RWPE1 (cell line): ENCODE data around the gene NUPR1.
"Not testable (repeated sequence)": the region's sequence is repeated elsewhere in the genome, so short reads cannot be mapped to it uniquely, and the experiment has no call there.

Experiments used
- CTCF ChIA-PET: fragments of 350-600 bp; sonication (Branson Sonifier 250); formaldehyde crosslinking; extraction: SDS; loops from one replicate; lab custom pipeline; 2021; lab: Yijun Ruan, JAX
- POLR2A ChIA-PET: fragments of 400-600 bp; formaldehyde crosslinking; extraction: SDS; loops from one replicate; lab custom pipeline; 2020; ENCODE audit warnings: antibody characterized with exemption; ENCODE audit not compliant: low non-redundant PET; lab: Yijun Ruan, JAX
- DNase-seq: peaks from one replicate; pipeline ENCODE4 v3.0.0; 2012; ENCODE audit warnings: low spot score
- H3K27ac ChIP-seq: fragments of 450-650 bp; 2 replicates; pipeline ENCODE4 v1.5.1; 2017
- TF ChIP-seq, protein P1 (sequence below): fragments of 450-650 bp; conservative IDR thresholded peaks from 2 replicates; pipeline ENCODE4 v1.5.1; 2017; ENCODE audit warnings: low read depth, mild to moderate bottlenecking

Gene NUPR1

DNA sequence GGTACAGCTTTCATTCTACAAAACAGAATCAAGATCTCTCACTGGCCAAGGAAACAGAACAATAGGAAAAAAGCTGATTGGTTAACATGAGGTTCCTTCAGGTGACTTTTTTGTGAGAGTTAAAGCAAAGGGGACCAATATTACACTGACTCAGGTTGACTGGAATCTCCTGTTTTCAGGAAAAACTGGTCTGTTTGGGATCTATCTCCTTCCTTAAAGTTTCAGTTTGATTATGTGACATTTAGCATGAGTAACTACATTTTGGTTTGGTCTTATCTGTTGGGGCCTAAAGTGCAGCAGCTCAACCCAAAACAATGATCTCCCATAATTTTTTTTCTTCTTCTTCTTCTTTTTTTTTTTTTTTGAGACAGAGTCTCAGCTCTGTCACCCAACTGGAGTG is 9.7 kb downstream of the NUPR1 start:
- ChIA-PET CTCF (no interaction called here), POLR2A (no interaction called here)
- TF ChIP-seq, protein P1, sequence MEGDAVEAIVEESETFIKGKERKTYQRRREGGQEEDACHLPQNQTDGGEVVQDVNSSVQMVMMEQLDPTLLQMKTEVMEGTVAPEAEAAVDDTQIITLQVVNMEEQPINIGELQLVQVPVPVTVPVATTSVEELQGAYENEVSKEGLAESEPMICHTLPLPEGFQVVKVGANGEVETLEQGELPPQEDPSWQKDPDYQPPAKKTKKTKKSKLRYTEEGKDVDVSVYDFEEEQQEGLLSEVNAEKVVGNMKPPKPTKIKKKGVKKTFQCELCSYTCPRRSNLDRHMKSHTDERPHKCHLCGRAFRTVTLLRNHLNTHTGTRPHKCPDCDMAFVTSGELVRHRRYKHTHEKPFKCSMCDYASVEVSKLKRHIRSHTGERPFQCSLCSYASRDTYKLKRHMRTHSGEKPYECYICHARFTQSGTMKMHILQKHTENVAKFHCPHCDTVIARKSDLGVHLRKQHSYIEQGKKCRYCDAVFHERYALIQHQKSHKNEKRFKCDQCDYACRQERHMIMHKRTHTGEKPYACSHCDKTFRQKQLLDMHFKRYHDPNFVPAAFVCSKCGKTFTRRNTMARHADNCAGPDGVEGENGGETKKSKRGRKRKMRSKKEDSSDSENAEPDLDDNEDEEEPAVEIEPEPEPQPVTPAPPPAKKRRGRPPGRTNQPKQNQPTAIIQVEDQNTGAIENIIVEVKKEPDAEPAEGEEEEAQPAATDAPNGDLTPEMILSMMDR = no peak
- DNase-seq = no peak
- no peak overlapping the region for H3K27ac ChIP-seq

DNA sequence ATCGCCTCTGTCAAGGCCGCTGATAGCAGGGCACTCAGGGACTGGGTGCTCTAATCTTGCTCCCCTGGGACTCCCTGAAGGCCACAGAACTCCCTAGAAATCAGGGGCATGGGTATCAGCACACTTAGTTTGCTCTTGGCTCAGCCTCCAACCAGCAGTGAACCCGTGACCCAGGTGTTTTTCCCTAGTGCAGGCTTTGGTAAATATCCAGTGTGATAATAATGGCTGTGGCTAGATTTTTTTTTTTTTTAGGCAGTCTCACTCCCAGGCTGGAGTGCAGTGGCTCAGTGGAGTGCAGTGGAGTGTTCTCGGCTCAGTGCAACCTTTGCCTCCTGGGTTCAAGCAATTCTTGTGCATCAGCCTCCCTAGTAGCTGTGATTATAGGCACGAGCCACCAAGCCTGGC is 10.3 kb downstream of the NUPR1 start:
- TF ChIP-seq, protein P1 = no peak
- no peak overlapping the region for H3K27ac ChIP-seq
- DNase-seq = no peak
- ChIA-PET POLR2A (no interaction called here), CTCF (no interaction called here)

DNA sequence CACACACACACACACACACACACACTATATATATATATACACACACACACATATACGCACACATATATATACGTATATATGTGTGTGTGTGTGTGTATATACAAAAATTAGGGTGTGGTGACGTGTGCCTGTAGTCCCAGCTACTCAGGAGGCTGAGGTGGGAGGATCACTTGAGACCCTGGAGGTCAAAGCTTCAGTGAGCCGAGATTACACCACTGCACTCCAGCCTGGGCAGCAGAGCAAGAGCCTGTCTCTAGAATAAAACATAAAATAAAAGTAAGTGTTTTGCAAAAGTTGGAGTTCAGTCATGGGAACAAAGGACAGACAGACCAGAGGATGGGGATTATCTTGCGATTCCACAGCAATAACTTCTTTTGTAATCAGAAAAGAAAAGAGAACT is 10.8 kb downstream of the NUPR1 start:
- H3K27ac ChIP-seq = no peak overlapping the region
- no peak for DNase-seq
- ChIA-PET CTCF (interaction anchor here (0.5 kb wide), 1 partner anchor 38 kb away, joined by 6 read pairs; no protein-coding TSS in a partner anchor), POLR2A (no interaction called here)
- TF ChIP-seq, protein P1 = no peak

DNA sequence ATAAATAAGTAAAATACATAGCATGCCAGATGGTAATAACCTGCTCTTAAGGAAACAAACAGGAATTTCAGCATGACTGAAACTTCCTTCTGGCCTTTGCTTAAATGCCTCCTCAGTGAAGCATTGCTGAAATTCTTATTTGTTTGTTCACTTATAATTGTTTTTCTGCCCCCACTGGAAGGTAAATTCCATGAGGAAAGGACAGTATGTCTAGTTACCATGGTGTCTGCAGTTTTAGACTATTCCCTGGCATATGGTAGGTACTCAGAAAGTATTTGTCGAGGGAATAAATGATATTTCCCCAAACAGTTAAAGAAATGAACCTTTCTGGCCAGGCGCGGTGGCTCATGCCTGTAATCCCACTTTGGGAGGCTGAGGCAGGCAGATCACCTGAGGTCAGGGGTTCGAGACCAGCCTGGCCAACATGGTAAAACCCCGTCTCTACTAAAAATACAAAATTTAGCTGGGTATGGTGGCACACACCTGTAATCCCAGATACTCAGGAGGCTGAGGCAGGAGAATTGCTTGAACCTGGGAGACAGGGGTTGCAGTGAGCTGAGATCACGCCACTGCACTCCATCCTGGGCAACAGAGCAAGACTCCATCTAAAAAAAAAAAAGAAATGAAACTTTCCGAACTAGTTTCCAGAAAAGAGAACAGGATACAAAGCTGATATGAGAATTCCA is 11.5 kb downstream of the NUPR1 start:
- POLR2A ChIA-PET, H3K27ac ChIP-seq, DNase-seq: not testable (repeated sequence)
- CTCF ChIA-PET = interaction anchor here (0.5 kb wide), 1 partner anchor 38 kb away, joined by 6 read pairs; no protein-coding TSS in a partner anchor

DNA sequence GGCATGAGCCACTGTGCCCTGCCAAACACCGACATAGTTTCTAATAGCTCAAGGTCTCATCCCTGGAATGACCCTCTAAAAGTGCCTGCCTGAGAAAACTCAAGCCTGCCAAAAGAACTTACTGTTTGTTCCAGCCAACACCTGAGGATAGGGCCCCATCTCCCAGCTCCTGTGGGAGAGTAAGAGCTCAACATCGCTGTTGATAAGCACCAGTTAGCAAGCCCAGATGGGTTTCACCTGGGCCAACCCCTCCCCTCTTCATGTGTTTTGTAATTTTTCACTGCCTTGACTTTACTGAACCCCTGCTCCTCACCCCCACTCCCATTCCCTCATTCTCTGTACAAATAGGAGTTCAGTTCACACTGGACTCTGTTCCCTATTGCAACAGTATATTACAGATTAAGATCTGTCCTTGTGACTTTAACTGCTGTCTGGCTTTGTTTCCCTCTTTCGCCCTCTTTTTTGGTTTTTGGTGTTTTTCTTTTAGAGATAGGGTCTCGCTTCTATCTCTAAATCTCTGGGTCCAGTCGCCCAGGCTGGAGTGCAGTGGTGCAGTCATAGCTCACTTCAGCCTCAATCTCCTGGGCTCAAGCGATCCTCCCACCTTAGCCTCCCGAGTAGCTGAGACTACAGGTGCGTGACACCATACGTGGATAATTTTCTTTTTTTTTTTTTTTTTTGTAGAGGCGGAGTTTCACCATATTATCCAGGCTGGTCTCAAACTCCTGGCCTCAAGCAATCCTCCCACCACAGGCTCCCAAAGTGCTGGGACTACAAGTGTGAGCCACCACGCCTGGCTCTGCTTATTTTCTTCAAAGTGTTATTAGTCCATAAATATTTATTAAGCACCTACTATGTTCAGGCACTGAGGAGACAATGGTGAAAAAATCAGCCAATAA is 12.3 kb downstream of the NUPR1 start:
- H3K27ac ChIP-seq = no peak overlapping the region
- TF ChIP-seq, protein P1 = no peak
- ChIA-PET POLR2A (no interaction called here), CTCF (interaction anchor here (0.6 kb wide), 1 partner anchor 11 kb away, joined by 4 read pairs; no protein-coding TSS in a partner anchor)
- no peak for DNase-seq

DNA sequence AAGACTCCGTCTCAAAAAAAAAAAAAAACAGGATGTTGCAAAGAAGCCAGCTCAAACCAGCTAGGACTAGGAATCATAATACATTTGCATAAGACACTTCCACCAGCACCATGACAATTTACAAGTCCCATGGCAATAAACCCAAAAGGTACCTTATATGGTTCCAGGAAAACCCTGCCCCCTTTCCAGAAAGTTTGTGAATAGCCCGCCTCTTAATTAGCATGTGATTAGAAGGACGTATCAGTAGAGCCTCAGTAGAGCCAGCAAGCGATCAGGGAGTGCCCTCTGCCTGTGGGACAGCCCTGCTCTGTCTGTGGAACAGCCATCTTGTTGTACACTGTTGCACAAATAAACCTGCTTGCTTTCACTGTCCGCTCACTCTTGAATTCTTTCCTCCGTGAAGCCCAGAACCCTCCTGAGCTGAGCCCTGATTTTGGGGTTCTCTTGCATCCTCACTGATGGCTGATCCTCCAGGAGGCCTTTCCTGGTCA is 14.0 kb downstream of the NUPR1 start:
- TF ChIP-seq, protein P1 = no peak
- ChIA-PET POLR2A (no interaction called here), CTCF (interaction anchor here (0.7 kb wide), 1 partner anchor 30 kb away, joined by 3 read pairs; no protein-coding TSS in a partner anchor)
- DNase-seq = no peak
- H3K27ac ChIP-seq = no peak overlapping the region
